ENCODE data around the gene DPYSL5.

DNA sequence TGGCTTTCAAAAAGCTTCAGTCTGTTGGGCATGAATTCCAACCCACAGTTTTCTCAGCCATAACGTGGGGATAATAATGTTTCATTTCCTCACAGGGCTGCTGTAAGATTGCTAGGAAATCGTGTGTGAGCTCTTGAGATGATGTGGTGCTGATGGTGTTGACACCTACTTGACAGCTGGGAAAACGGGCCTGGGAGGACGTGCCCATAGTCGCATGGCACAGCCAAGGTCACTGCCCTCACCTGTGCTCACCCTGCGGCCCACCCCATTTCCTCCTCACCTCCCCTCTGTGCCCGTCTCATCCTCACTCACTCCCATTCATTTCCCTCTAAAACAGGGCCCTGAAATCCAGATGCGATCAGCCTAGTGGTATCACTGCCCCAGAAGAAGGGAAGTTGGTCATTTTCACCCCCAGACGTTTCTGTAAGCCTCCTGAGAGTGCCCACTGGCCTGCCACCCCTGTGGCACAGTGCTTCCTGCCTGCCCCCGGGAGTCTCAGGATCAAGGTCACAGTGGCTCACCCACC lies 33.0 kb downstream of the DPYSL5 start:
- TF ChIP-seq, protein P1, sequence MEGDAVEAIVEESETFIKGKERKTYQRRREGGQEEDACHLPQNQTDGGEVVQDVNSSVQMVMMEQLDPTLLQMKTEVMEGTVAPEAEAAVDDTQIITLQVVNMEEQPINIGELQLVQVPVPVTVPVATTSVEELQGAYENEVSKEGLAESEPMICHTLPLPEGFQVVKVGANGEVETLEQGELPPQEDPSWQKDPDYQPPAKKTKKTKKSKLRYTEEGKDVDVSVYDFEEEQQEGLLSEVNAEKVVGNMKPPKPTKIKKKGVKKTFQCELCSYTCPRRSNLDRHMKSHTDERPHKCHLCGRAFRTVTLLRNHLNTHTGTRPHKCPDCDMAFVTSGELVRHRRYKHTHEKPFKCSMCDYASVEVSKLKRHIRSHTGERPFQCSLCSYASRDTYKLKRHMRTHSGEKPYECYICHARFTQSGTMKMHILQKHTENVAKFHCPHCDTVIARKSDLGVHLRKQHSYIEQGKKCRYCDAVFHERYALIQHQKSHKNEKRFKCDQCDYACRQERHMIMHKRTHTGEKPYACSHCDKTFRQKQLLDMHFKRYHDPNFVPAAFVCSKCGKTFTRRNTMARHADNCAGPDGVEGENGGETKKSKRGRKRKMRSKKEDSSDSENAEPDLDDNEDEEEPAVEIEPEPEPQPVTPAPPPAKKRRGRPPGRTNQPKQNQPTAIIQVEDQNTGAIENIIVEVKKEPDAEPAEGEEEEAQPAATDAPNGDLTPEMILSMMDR (conservative IDR thresholded peaks at IDR 0.05; ENCODE audit: low read depth, low read length) = no peak
- TF ChIP-seq EZH2phosphoT487 (IDR thresholded peaks at IDR 0.05; ENCODE audit: borderline replicate concordance, low read length) = no peak
- no peak for TF ChIP-seq EZH2 (IDR thresholded peaks at IDR 0.05; ENCODE audit: low read length, unreplicated experiment)
